ENCODE measurements around the gene PPP1R2. TPM values are rescaled to one million over a fixed set of nuclear protein-coding genes. Genes with fewer than 3 reads are reported as not detected.

The PPP1R2 gene
- total and polyA plus RNA-seq, 10 donors = 30.7 to 168 (median 61.2) TPM

DNA sequence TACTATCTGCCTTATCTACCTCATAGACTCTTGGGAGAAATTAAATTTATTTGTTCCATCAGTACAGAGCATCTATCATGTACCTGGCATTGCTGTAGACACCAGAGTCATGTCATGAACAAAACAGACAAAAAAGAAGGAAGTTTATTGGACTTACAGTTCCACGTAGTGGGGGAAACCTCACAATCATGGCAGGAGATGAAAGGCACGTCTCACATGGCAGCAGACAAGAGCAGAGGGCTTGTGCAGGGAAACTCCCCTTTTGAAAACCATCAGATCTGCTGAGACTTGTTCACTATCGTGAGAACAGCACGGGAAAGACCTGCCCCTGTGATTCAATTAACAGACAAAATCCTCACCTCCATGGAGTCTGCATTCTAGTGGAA, 74.7 kb downstream of the PPP1R2 start:
- intact Hi-C loops (cut with DNase I; ENCODE audit: low total_unique reads) = no loop called here
- no peaks in the 10 kb centered on the region for H3K4me1 ChIP-seq
- TF ChIP-seq POLR2A (IDR thresholded peaks at IDR 0.05) (no peak), POLR2AphosphoS5 (IDR thresholded peaks at IDR 0.05) (no peak)
- TF ChIP-seq, protein P1, sequence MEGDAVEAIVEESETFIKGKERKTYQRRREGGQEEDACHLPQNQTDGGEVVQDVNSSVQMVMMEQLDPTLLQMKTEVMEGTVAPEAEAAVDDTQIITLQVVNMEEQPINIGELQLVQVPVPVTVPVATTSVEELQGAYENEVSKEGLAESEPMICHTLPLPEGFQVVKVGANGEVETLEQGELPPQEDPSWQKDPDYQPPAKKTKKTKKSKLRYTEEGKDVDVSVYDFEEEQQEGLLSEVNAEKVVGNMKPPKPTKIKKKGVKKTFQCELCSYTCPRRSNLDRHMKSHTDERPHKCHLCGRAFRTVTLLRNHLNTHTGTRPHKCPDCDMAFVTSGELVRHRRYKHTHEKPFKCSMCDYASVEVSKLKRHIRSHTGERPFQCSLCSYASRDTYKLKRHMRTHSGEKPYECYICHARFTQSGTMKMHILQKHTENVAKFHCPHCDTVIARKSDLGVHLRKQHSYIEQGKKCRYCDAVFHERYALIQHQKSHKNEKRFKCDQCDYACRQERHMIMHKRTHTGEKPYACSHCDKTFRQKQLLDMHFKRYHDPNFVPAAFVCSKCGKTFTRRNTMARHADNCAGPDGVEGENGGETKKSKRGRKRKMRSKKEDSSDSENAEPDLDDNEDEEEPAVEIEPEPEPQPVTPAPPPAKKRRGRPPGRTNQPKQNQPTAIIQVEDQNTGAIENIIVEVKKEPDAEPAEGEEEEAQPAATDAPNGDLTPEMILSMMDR (IDR thresholded peaks at IDR 0.05 in 8 of 11, conservative IDR thresholded peaks at IDR 0.05 in 3 of 11) = no peak
- DNase-seq = no peak
- H3K36me3 ChIP-seq = no peaks in the 10 kb centered on the region
- WGBS, 5 donors = 66 to 79% (median 73%) methylated on average over 4 of the region's 4 CpGs
- H3K27ac ChIP-seq = no peak overlapping the region
- no peaks in the 10 kb centered on the region for H3K27me3 ChIP-seq (replicated peaks in 1 of 7)
- no peak overlapping the region for H3K4me3 ChIP-seq
- peaks cover 0 to 12% (median 9%) of the 10 kb centered on the region in 8 donors for H3K9me3 ChIP-seq

DNA sequence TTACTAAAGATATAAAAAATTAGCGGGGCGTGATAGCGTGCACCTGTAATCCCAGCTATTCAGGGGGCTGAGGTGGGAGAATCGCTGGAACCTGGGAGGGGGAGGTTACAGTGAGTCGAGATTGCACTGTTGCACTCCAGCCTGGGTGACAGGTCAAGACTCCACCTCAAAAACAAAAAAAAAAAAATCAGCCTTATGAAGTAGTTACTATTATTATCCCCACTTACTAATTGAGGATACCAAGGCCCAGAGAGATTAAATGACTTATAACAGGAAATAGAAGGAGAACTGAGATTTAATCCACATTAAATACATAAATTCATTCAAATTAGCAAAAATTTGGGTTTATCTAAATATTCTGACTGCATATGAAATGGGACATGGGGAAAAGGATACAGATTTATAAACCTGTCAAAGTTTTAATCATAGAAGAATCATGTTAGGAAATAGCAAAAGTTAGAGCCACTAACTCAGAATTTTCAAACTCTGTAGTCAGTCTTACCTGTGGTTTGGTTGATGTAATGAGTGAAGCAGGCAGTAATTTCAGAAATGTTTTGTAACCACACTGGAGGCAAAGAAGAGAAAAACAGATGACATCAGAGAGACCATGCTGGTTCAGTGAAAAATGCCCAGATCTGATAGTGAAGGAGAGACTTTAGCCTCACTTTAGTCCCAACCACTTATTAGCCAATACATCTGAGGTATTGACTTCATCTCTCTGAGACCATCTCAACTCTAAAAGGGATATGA, 75.3 kb downstream of the PPP1R2 start:
- Histone ChIP-seq H3K4me1 (no peaks in the 10 kb centered on the region), H3K27ac (no peak overlapping the region), H3K4me3 (no peak overlapping the region), H3K9me3 (peaks cover 0 to 12% (median 9%) of the 10 kb centered on the region in 8 donors), H3K27me3 (replicated peaks in 1 of 7) (no peaks in the 10 kb centered on the region), H3K36me3 (no peaks in the 10 kb centered on the region)
- intact Hi-C loops (cut with DNase I; ENCODE audit: low total_unique reads) = no loop called here
- WGBS, 5 donors = 90 to 97% (median 93%) methylated on average over 5 of the region's 5 CpGs
- TF ChIP-seq, protein P1 (IDR thresholded peaks at IDR 0.05 in 8 of 11, conservative IDR thresholded peaks at IDR 0.05 in 3 of 11) = no peak
- TF ChIP-seq POLR2A (IDR thresholded peaks at IDR 0.05) (no peak), POLR2AphosphoS5 (IDR thresholded peaks at IDR 0.05) (no peak)
- no peak for DNase-seq

DNA sequence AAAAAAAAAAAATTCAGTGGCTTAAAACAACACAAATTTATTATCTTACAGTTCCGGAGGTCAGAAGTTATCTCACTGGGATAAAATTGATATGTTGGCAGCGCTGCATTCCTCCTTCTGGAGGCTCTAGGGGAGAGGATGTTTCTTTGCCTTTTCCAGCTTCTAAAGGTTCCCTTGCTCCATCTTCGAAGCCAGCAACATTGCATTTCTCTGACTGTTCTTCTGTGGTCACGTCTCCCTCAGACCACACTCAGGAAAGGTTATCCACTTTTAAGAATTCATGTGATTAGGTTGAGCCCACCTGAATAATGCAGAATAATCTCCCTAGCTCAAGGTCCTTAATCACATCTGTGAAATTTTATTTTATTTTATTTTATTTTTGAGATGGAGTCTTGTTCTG, 76.9 kb downstream of the PPP1R2 start:
- H3K36me3 ChIP-seq = no peaks in the 10 kb centered on the region
- intact Hi-C loops (cut with DNase I; ENCODE audit: low total_unique reads) = no loop called here
- no peak overlapping the region for H3K27ac ChIP-seq
- H3K9me3 ChIP-seq = peaks cover 0 to 12% (median 9%) of the 10 kb centered on the region in 8 donors
- H3K27me3 ChIP-seq (replicated peaks in 1 of 7) = no peaks in the 10 kb centered on the region
- no peak overlapping the region for H3K4me3 ChIP-seq
- DNase-seq = no peak
- H3K4me1 ChIP-seq = no peaks in the 10 kb centered on the region
- WGBS, 5 donors = 86 to 91% (median 88%) methylated on average over 4 of the region's 4 CpGs
- no peak for TF ChIP-seq POLR2A (IDR thresholded peaks at IDR 0.05)
- TF ChIP-seq POLR2AphosphoS5 (IDR thresholded peaks at IDR 0.05) = no peak
- TF ChIP-seq, protein P1 (IDR thresholded peaks at IDR 0.05 in 8 of 11, conservative IDR thresholded peaks at IDR 0.05 in 3 of 11) = no peak

Small RNA genes lying within 50 kb of the gene (small RNA-seq; reads per million reads assigned to genes)
- gene RN7SL73P = 0 reads per million in 4 donors
- gene RNU6ATAC24P = 0 reads per million in 4 donors

Other genes starting within 250 kb of the PPP1R2 start
- 100 to 1,000 TPM in 4 of 7 donors, 10 to 100 TPM in 3; 90.1 to 127 (median 108) TPM for gene ACAP2, start 100.3 kb downstream of the PPP1R2 start, total RNA-seq
- gene ACAP2, start 100.3 kb downstream of the PPP1R2 start, polyA plus RNA-seq = 10 to 100 TPM; 11.2 to 15.7 (median 14.0) TPM
- 1 to 10 TPM; 1.9 to 6.8 (median 3.5) TPM for gene APOD, start 40.6 kb upstream of the PPP1R2 start, total RNA-seq
- 10 to 100 TPM in 2 of 3 donors, 1 to 10 TPM in 1; 4.6 to 50.5 (median 11.0) TPM for gene APOD, start 40.6 kb upstream of the PPP1R2 start, polyA plus RNA-seq
- gene MUC20, start 177.7 kb upstream of the PPP1R2 start, total RNA-seq = 10 to 100 TPM in 1 of 7 donors, 1 to 10 TPM in 6; 1.8 to 13.6 (median 3.2) TPM
- gene MUC20, start 177.7 kb upstream of the PPP1R2 start, polyA plus RNA-seq = 1 to 10 TPM in 2 of 3 donors, under 1 TPM in 1; 0.38 to 5.4 (median 3.3) TPM

All from spleen (tissue), 11 donors.